IMR-90 (cell line): ENCODE results near the gene VASN. TPM values are rescaled to one million over a fixed set of nuclear protein-coding genes. Genes with fewer than 3 reads are reported as not detected.

Experiments used
- ATAC-seq: fragments of 200-7000 bp; cut with Tn5 transposase; 2 replicates; pipeline ENCODE4 v1.9.1; 2020; ENCODE audit warnings: low read depth, mild to moderate bottlenecking, moderate library complexity
- BruUV-seq: library from RNA; stranded (reverse); fragments of 400-500 nt; replicated peaks from 2 replicates; lab custom pipeline; 2021; lab: Mats Ljungman, UMichigan
- CTCF ChIA-PET: fragments of 300-600 bp; formaldehyde crosslinking; extraction: SDS; loops from one replicate; lab custom pipeline; 2021; ENCODE audit warnings: antibody characterized with exemption; lab: Yijun Ruan, JAX
- POLR2A ChIA-PET: fragments of 300-600 bp; sonication (Branson Sonifier 250); formaldehyde crosslinking; loops from one replicate; lab custom pipeline; 2022; ENCODE audit warnings: antibody characterized with exemption; ENCODE audit not compliant: unreplicated experiment; lab: Charles Lee
- DNase-seq: peaks from one replicate; pipeline ENCODE4 v3.0.0; 2013
- H2AFZ ChIP-seq: replicated peaks from 2 replicates; pipeline ENCODE3; 2013; ENCODE audit warnings: low read length, mild to moderate bottlenecking; ENCODE audit not compliant: poor library complexity
- H2AK5ac ChIP-seq: 2 replicates; pipeline ENCODE4 v1.6.1; 2013; ENCODE audit warnings: low read depth, low read length, inconsistent platforms
- H2AK9ac ChIP-seq: replicated peaks from 2 replicates; pipeline ENCODE3; 2013; ENCODE audit warnings: mild to moderate bottlenecking, low read depth, low read length, moderate library complexity; ENCODE audit not compliant: poor library complexity
- H2BK120ac ChIP-seq: 2 replicates; pipeline ENCODE4 v1.6.1; 2013; ENCODE audit warnings: low read depth, low read length, inconsistent platforms
- H2BK15ac ChIP-seq: 3 replicates; pipeline ENCODE4 v1.6.1; 2013; ENCODE audit warnings: low read depth, low read length, inconsistent platforms
- H2BK20ac ChIP-seq: 2 replicates; pipeline ENCODE4 v1.6.1; 2013; ENCODE audit warnings: low read depth, mild to moderate bottlenecking, inconsistent platforms, low read length, moderate library complexity
- H2BK5ac ChIP-seq: 2 replicates; pipeline ENCODE4 v1.6.1; 2013; ENCODE audit warnings: mild to moderate bottlenecking, low read depth, low read length, inconsistent platforms; ENCODE audit not compliant: poor library complexity, severe bottlenecking
- H3K14ac ChIP-seq: replicated peaks from 2 replicates; pipeline ENCODE4 v1.6.1; 2013; ENCODE audit warnings: low read depth, low read length, inconsistent platforms
- H3K18ac ChIP-seq: 2 replicates; pipeline ENCODE4 v1.6.1; 2013; ENCODE audit warnings: low read depth, low read length, control low read depth
- H3K23ac ChIP-seq: 2 replicates; pipeline ENCODE4 v1.6.1; 2013; ENCODE audit warnings: low read depth, low read length, inconsistent platforms
- H3K27ac ChIP-seq: 2 replicates; pipeline ENCODE4 v1.5.1; 2013; ENCODE audit warnings: mild to moderate bottlenecking, control low read depth, low read length; ENCODE audit not compliant: insufficient read depth
- H3K27me3 ChIP-seq: 2 replicates; pipeline ENCODE4 v1.6.1; 2013; ENCODE audit warnings: low read length; ENCODE audit not compliant: control insufficient read depth, insufficient read depth
- H3K36me3 ChIP-seq: 2 replicates; pipeline ENCODE4 v1.6.1; 2013; ENCODE audit warnings: low read length, mixed read lengths; ENCODE audit not compliant: control insufficient read depth, insufficient read depth
- H3K4ac ChIP-seq: 2 replicates; pipeline ENCODE4 v1.6.1; 2013; ENCODE audit warnings: low read depth, low read length, inconsistent platforms
- H3K4me1 ChIP-seq: 2 replicates; pipeline ENCODE4 v1.6.1; 2013; ENCODE audit warnings: low read length, mixed read lengths; ENCODE audit not compliant: control insufficient read depth, insufficient read depth
- H3K4me2 ChIP-seq: 2 replicates; pipeline ENCODE4 v1.6.1; 2013; ENCODE audit warnings: low read depth, mild to moderate bottlenecking, control low read depth, low read length, moderate library complexity
- H3K4me3 ChIP-seq: 2 replicates; pipeline ENCODE4 v1.5.1; 2013; ENCODE audit warnings: low read depth, mild to moderate bottlenecking, control low read depth, low read length, moderate library complexity; ENCODE audit not compliant: insufficient read depth
- H3K56ac ChIP-seq: 2 replicates; pipeline ENCODE4 v1.6.1; 2013; ENCODE audit warnings: low read length, inconsistent platforms; ENCODE audit not compliant: insufficient read depth; ENCODE audit errors: extremely low read depth
- H3K79me1 ChIP-seq, 2 experiments: 2 replicates each; pipeline ENCODE4 v1.6.1; 2013; ENCODE audit warnings: low read length in 2 of 2, inconsistent platforms in 1 of 2, low read depth in 1 of 2
- H3K9ac ChIP-seq: 2 replicates; pipeline ENCODE4 v1.6.1; 2013; ENCODE audit warnings: low read depth, low read length, control low read depth
- H3K9me1 ChIP-seq: 2 replicates; pipeline ENCODE4 v1.6.1; 2013; ENCODE audit warnings: low read length, inconsistent platforms; ENCODE audit not compliant: insufficient read depth
- H3K9me3 ChIP-seq: 2 replicates; pipeline ENCODE4 v1.6.1; 2013; ENCODE audit warnings: low read length; ENCODE audit not compliant: control insufficient read depth, insufficient read depth
- H4K20me1 ChIP-seq: 2 replicates; pipeline ENCODE4 v1.6.1; 2013; ENCODE audit warnings: low read length, inconsistent platforms; ENCODE audit not compliant: insufficient read depth
- H4K5ac ChIP-seq: 2 replicates; pipeline ENCODE4 v1.6.1; 2013; ENCODE audit warnings: mild to moderate bottlenecking, low read depth, low read length, control low read depth
- H4K8ac ChIP-seq, 2 experiments: 2 replicates each; pipeline ENCODE4 v1.6.1; 2013; ENCODE audit warnings: low read depth in 2 of 2, low read length in 2 of 2, control low read depth in 1 of 2, inconsistent platforms in 1 of 2
- H4K91ac ChIP-seq: 2 replicates; pipeline ENCODE4 v1.6.1; 2013; ENCODE audit warnings: low read depth, low read length, inconsistent platforms; ENCODE audit not compliant: insufficient read depth
- BHLHE40 ChIP-seq: fragments of 150-350 bp; IDR thresholded peaks from 2 replicates; pipeline ENCODE4 v1.6.1; 2016; ENCODE audit warnings: mild to moderate bottlenecking, low read depth, low read length
- WGBS, 2 experiments: methylation state at CpG; one replicate each; pipeline versions ENCODE4 v1.1.5 to v1.1.7; 2013; ENCODE audit warnings: missing lambda C conversion rate in 2 of 2; ENCODE audit not compliant: insufficient read length in 1 of 2; ENCODE audit errors: extremely low coverage in 2 of 2; 5-methylcytosine and 5-hydroxymethylcytosine counted together
- dilution Hi-C: fragments of 300-500 bp; cut with HindIII; formaldehyde crosslinking; loops from one replicate; pipeline ENCODE4 v1.14.3; 2018; ENCODE audit warnings: low sequenced_read_pairs; ENCODE audit not compliant: unreplicated experiment
- in situ Hi-C: fragments of 300-500 bp; cut with MboI; formaldehyde crosslinking; loops from 3 replicates; pipeline ENCODE4 v1.14.3; 2019; ENCODE audit warnings: low sequenced_read_pairs, inconsistent platforms, mixed read lengths
- intact Hi-C: fragments of 100-400 bp; cut with micrococcal nuclease; formaldehyde crosslinking; loops from 2 replicates; pipeline ENCODE4 v1.10.0; 2022
- polyA plus RNA-seq, 3 experiments: library from polyadenylated mRNA; depleted of rRNA; stranded (reverse); fragments of >200 nt; gene quantifications; 2 replicates each; pipeline ENCODE4 v1.2.3, GENCODE V29; 2012; ENCODE audit warnings: low replicate concordance in 1 of 3
- total RNA-seq: library from RNA; depleted of rRNA; stranded (reverse); fragments of >200 nt; gene quantifications from 2 replicates; pipeline ENCODE4 v1.2.3, GENCODE V29; 2012
- TF ChIP-seq, protein P1 (sequence below): fragments of 150-350 bp; IDR thresholded peaks from 2 replicates; pipeline ENCODE4 v1.6.1; 2016; ENCODE audit warnings: low read depth, mild to moderate bottlenecking, low read length, moderate library complexity, borderline replicate concordance

VASN gene
- total and polyA plus RNA-seq, 2 of the 4 experiments (the other 2 are of a cell fraction), result 9.3 to 87.2 TPM

DNA sequence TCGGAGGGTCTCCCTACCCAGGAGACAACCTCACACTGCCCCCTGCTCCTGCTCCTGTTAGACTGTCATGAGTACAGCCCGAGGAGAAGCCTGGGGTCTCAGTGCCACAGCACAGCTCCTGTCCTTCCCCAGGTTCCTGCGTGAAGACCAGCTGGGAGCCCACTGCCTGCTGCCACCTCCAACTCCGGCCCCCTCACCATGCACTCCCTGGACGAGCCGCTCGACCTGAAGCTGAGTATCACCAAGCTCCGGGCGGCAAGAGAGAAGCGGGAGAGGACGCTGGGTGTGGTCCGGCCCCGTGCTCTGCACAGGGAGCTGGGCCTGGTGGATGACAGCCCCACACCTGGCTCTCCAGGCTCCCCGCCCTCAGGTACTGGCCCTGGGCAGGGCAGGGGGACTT lies 39.6 kb upstream of the VASN start:
- BruUV-seq, result no TSS peak
- TF ChIP-seq, protein P1, sequence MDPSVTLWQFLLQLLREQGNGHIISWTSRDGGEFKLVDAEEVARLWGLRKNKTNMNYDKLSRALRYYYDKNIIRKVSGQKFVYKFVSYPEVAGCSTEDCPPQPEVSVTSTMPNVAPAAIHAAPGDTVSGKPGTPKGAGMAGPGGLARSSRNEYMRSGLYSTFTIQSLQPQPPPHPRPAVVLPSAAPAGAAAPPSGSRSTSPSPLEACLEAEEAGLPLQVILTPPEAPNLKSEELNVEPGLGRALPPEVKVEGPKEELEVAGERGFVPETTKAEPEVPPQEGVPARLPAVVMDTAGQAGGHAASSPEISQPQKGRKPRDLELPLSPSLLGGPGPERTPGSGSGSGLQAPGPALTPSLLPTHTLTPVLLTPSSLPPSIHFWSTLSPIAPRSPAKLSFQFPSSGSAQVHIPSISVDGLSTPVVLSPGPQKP, result no peak
- TF ChIP-seq BHLHE40, result no peak
- peaks cover 15 to 77% of the 10 kb centered on the region in 2 experiments for H3K79me1 ChIP-seq
- H4K20me1 ChIP-seq, result peaks cover 64% of the 10 kb centered on the region
- H4K5ac ChIP-seq, result no peak overlapping the region
- H2BK20ac ChIP-seq, result no peak overlapping the region
- H3K9ac ChIP-seq, result no peak overlapping the region
- no peak overlapping the region for H3K56ac ChIP-seq
- H3K27me3 ChIP-seq, result no peaks in the 10 kb centered on the region
- no peaks in the 10 kb centered on the region for H3K9me3 ChIP-seq
- 93% methylated on average over 4 of the region's 14 CpGs; no CpG with 5 or more reads in 1 of the 2 experiments for WGBS, 2 experiments
- H4K8ac ChIP-seq, result no peak overlapping the region
- H3K4ac ChIP-seq, result no peak overlapping the region
- dilution Hi-C loops, result no loop called here
- peaks cover 8% of the 10 kb centered on the region for H3K9me1 ChIP-seq
- H2AK5ac ChIP-seq, result no peak overlapping the region
- no peak overlapping the region for H3K14ac ChIP-seq
- H3K36me3 ChIP-seq, result peaks cover 29% of the 10 kb centered on the region
- ATAC-seq (no peak), DNase-seq (no peak)
- no peak overlapping the region for H2AK9ac ChIP-seq
- H2BK15ac ChIP-seq, result no peak overlapping the region
- H3K18ac ChIP-seq, result no peak overlapping the region
- in situ Hi-C loops, result loop anchor here (5.0 to 10.0 kb wide), 2 partner anchors 130 to 347 kb away; no protein-coding TSS in a partner anchor
- no peak overlapping the region for H2AFZ ChIP-seq
- ChIA-PET POLR2A (interaction anchor here (0.7 kb wide), 1 partner anchor 846 kb away, joined by 3 read pairs; no protein-coding TSS in a partner anchor), CTCF (interaction anchor here (1.0 kb wide), 1 partner anchor 43 kb away, joined by 3 read pairs; no protein-coding TSS in a partner anchor)
- H3K4me1 ChIP-seq, result peaks cover 20% of the 10 kb centered on the region
- no peak overlapping the region for H4K91ac ChIP-seq
- no peak overlapping the region for H3K4me2 ChIP-seq
- H3K27ac ChIP-seq, result no peak overlapping the region
- H2BK120ac ChIP-seq, result no peak overlapping the region
- no peak overlapping the region for H2BK5ac ChIP-seq
- intact Hi-C loops, result loop anchor here (5.0 kb wide), 1 partner anchor 215 kb away; the partner anchor contains the start of gene ADCY9
- no peak overlapping the region for H3K23ac ChIP-seq
- H3K4me3 ChIP-seq, result no peak overlapping the region
